CD4-positive, alpha-beta T cell treated with Interleukin-2 at 100 ng/mL for 4 hours (primary cell): ENCODE measurements around the gene ICOSLG.
"Not testable (repeated sequence)": the region's sequence is repeated elsewhere in the genome, so short reads cannot be mapped to it uniquely, and the experiment has no call there.

ENCODE experiments used
- DNase-seq: peaks from one replicate; pipeline ENCODE4 v3.0.0-alpha.2; 2020; ENCODE audit warnings: low spot score

ICOSLG gene

DNA sequence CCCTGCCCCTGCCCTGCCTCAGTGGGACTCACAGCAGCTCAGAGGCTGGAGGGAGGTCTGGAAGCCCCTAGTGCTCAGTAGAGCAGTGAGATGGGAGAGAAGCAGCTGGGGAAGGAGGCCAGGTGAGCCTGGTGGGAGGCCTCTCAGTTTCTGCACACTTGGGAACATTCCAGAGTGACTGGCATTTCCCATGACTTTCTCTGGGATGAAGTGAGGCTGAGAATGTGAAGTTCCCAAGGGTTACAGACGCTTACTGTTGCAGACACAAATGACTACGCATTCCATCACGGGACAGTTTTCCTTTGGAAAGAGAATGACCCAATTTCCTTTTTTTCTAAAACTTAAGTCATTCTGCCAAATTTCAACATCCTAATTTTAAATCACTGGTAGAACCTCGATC is 59.2 kb downstream of the ICOSLG start:
- not testable (repeated sequence) for DNase-seq

GRCh38 chr21:44176127-44176526 is 64.6 kb downstream of the ICOSLG start:
- not testable (repeated sequence) for DNase-seq

- DNase-seq: not testable (repeated sequence)
These were observed 65.6 kb downstream of the ICOSLG start for GRCh38 chr21:44175189-44175588.
